Nephron progenitor cell (in vitro differentiated cells): ENCODE measurements around the gene SPATS2L.

Source experiments
- DNase-seq: peaks from one replicate; pipeline ENCODE4 v3.0.0; 2021
- H3K27ac Mint-ChIP-seq: 2 replicates; pipeline ENCODE4 v1.8.0; 2021; ENCODE audit warnings: mild to moderate bottlenecking, moderate library complexity, mixed read lengths
- H3K27me3 Mint-ChIP-seq: 2 replicates; pipeline ENCODE4 v1.8.0; 2021; ENCODE audit warnings: mild to moderate bottlenecking, low read depth, mixed read lengths; ENCODE audit not compliant: poor library complexity
- H3K36me3 Mint-ChIP-seq: 2 replicates; pipeline ENCODE4 v1.8.0; 2021; ENCODE audit warnings: low read depth, mixed read lengths
- H3K4me1 Mint-ChIP-seq: 2 replicates; pipeline ENCODE4 v1.8.0; 2021; ENCODE audit warnings: mixed read lengths
- H3K4me3 Mint-ChIP-seq: 2 replicates; pipeline ENCODE4 v1.8.0; 2021; ENCODE audit warnings: mild to moderate bottlenecking, moderate library complexity, mixed read lengths
- H3K9me3 Mint-ChIP-seq: 2 replicates; pipeline ENCODE4 v1.8.0; 2021; ENCODE audit warnings: mild to moderate bottlenecking, moderate library complexity, mixed read lengths
- TF ChIP-seq, protein P1 (sequence below): fragments of 200-600 bp; sonication (generic); IDR thresholded peaks from 2 replicates; pipeline ENCODE4 v1.5.0; 2021; ENCODE audit warnings: antibody characterized with exemption

Gene SPATS2L

GRCh38 chr2:200525882-200526651 lies 219.6 kb downstream of the SPATS2L start, which contains the start of gene SGO2:
SGO2 (plus strand) TSS chr2:200526207; CDS start chr2:200532976, 6,769 bp downstream.
- peaks cover 19% of the 10 kb centered on the region for H3K27me3 Mint-ChIP-seq
- peak; percentile 90 for DNase-seq
- H3K4me1 Mint-ChIP-seq = peaks cover 27% of the 10 kb centered on the region
- TF ChIP-seq, protein P1, sequence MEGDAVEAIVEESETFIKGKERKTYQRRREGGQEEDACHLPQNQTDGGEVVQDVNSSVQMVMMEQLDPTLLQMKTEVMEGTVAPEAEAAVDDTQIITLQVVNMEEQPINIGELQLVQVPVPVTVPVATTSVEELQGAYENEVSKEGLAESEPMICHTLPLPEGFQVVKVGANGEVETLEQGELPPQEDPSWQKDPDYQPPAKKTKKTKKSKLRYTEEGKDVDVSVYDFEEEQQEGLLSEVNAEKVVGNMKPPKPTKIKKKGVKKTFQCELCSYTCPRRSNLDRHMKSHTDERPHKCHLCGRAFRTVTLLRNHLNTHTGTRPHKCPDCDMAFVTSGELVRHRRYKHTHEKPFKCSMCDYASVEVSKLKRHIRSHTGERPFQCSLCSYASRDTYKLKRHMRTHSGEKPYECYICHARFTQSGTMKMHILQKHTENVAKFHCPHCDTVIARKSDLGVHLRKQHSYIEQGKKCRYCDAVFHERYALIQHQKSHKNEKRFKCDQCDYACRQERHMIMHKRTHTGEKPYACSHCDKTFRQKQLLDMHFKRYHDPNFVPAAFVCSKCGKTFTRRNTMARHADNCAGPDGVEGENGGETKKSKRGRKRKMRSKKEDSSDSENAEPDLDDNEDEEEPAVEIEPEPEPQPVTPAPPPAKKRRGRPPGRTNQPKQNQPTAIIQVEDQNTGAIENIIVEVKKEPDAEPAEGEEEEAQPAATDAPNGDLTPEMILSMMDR = no peak
- H3K36me3 Mint-ChIP-seq = no peaks in the 10 kb centered on the region
- H3K4me3 Mint-ChIP-seq = peak within 1 kb of the TSS; percentile 98
- H3K27ac Mint-ChIP-seq = peak within 1 kb of the TSS; percentile 73
- H3K9me3 Mint-ChIP-seq = no peaks in the 10 kb centered on the region

DNA sequence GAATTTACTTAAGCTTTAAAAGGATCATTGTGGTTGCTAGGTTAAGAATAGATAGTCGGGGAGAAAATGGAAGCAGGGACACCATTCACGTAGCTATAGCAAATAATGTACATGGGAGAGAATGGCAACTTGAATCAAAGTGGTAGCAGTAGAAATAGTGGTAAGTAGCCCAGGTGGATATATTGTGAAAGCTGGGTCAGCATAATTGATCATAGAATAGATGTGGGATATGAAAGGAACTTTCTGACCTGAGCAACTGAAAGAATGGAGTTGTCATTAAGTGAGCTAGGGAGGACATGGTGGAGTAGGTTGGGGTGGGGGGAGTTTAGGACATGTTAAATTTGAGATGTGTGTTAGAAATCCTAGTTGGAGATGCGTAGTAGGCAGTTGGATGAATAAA lies 221.7 kb downstream of the SPATS2L start:
- no peaks in the 10 kb centered on the region for H3K9me3 Mint-ChIP-seq
- no peak overlapping the region for H3K27ac Mint-ChIP-seq
- H3K27me3 Mint-ChIP-seq = peaks cover 16% of the 10 kb centered on the region
- H3K4me1 Mint-ChIP-seq = peaks cover 27% of the 10 kb centered on the region
- no peak overlapping the region for H3K4me3 Mint-ChIP-seq
- H3K36me3 Mint-ChIP-seq = no peaks in the 10 kb centered on the region
- no peak for DNase-seq
- TF ChIP-seq, protein P1 = no peak
